K562 (cell line): ENCODE measurements around the gene BRD4. TPM values are rescaled to one million over a fixed set of nuclear protein-coding genes. Genes with fewer than 3 reads are reported as not detected.

Experiments used
- ATAC-seq: fragments of 200-7000 bp; cut with Tn5 transposase; 3 replicates; pipeline ENCODE4 v1.9.1; 2020; ENCODE audit warnings: moderate library complexity
- BruUV-seq: library from RNA; stranded (reverse); fragments of 400-500 nt; replicated peaks from 2 replicates; lab custom pipeline; 2021; lab: Mats Ljungman, UMichigan
- CTCF ChIA-PET: fragments of 300-600 bp; formaldehyde crosslinking; extraction: SDS; loops from one replicate; lab custom pipeline; 2021; ENCODE audit warnings: low intra/inter-chr PET ratio; lab: Yijun Ruan, JAX
- POLR2A ChIA-PET: fragments of 300-600, 350-650 bp; sonication (Branson Sonifier 250); formaldehyde crosslinking; extraction: SDS; loops from one replicate; lab custom pipeline; 2021; ENCODE audit warnings: antibody characterized with exemption, inconsistent platforms; lab: Yijun Ruan, JAX
- DNase-seq, 4 experiments: peaks; one replicate each; pipeline versions ENCODE4 v3.0.0 to v3.0.0-alpha.2; 2011 to 2018; ENCODE audit warnings: low spot score in 3 of 4, mixed read lengths in 3 of 4; ENCODE audit errors: extremely low read depth in 1 of 4
- FAIRE-seq: peaks from 2 replicates; lab custom pipeline; 2011; peaks lifted over from hg19 to GRCh38; lab: Jason Lieb, UNC
- H2AFZ ChIP-seq: 2 replicates; pipeline ENCODE4 v1.6.0; 2011; ENCODE audit warnings: low read depth, low read length, control low read depth, inconsistent platforms
- H3K27ac ChIP-seq: fragments of 200-600 bp; 3 replicates; pipeline ENCODE4 v1.8.0; 2011; ENCODE audit warnings: low read depth, mild to moderate bottlenecking, control low read depth, inconsistent platforms, low read length, moderate library complexity, mixed read lengths; ENCODE audit errors: extremely low read depth
- H3K27me3 ChIP-seq, 2 experiments: fragments of 300-600 bp in 1 of 2; 2 replicates in 1 of 2; 3 replicates in 1 of 2; pipeline versions ENCODE4 v1.6.0 to v1.8.0; 2011; ENCODE audit warnings: inconsistent platforms in 2 of 2, low read length in 2 of 2, mild to moderate bottlenecking in 1 of 2, mixed read lengths in 1 of 2, moderate library complexity in 1 of 2; ENCODE audit not compliant: control insufficient read depth in 2 of 2, insufficient read depth in 2 of 2
- H3K36me3 ChIP-seq: fragments of 300-600 bp; 3 replicates; pipeline ENCODE4 v1.8.0; 2011; ENCODE audit warnings: mild to moderate bottlenecking, low read length, inconsistent platforms; ENCODE audit not compliant: control insufficient read depth, insufficient read depth
- H3K4me1 ChIP-seq, 2 experiments: fragments of 200-600 bp in 1 of 2; replicated peaks in 1 of 2; 2 replicates in 1 of 2; 3 replicates in 1 of 2; pipeline versions ENCODE4 v1.5.1 to v1.8.0; 2011; ENCODE audit warnings: inconsistent platforms in 2 of 2, low read length in 2 of 2, mild to moderate bottlenecking in 1 of 2, mixed read lengths in 1 of 2, moderate library complexity in 1 of 2; ENCODE audit not compliant: control insufficient read depth in 2 of 2, insufficient read depth in 2 of 2
- H3K4me2 ChIP-seq: 2 replicates; pipeline ENCODE4 v1.6.1; 2011; ENCODE audit warnings: low read length, control low read depth, inconsistent platforms, mixed read lengths; ENCODE audit not compliant: insufficient read depth
- H3K4me3 ChIP-seq: fragments of 200-600 bp; sonication (generic), shearing (Covaris generic); 2 replicates; pipeline ENCODE4 v1.5.1; 2016; ENCODE audit warnings: control low read depth, inconsistent platforms
- H3K79me2 ChIP-seq: fragments of 200-600 bp; 3 replicates; pipeline ENCODE4 v1.8.0; 2011; ENCODE audit warnings: low read length, inconsistent platforms; ENCODE audit not compliant: control insufficient read depth, insufficient read depth
- H3K9ac ChIP-seq, 2 experiments: 2 replicates each; pipeline versions ENCODE4 v1.6.0 to v1.6.1; 2011; ENCODE audit warnings: low read depth in 2 of 2, low read length in 2 of 2, control low read depth in 1 of 2, inconsistent platforms in 1 of 2, mild to moderate bottlenecking in 1 of 2, mixed read lengths in 1 of 2; ENCODE audit not compliant: insufficient read depth in 1 of 2
- H3K9me1 ChIP-seq: one replicate; pipeline ENCODE4 v1.6.0; 2011; ENCODE audit warnings: inconsistent platforms, mild to moderate bottlenecking, low read length, moderate library complexity; ENCODE audit not compliant: control insufficient read depth, insufficient read depth
- H3K9me3 ChIP-seq: replicated peaks from 2 replicates; pipeline ENCODE4 v1.5.1; 2011; ENCODE audit warnings: low read depth, low read length, inconsistent platforms; ENCODE audit not compliant: control insufficient read depth, insufficient read depth
- H4K20me1 ChIP-seq: replicated peaks from 2 replicates; pipeline ENCODE4 v1.6.1; 2011; ENCODE audit warnings: low read length, inconsistent platforms, mixed read lengths; ENCODE audit not compliant: control insufficient read depth, insufficient read depth
- CXXC5 ChIP-seq: fragments of 250-450 bp; sonication (Bioruptor Pico); IDR thresholded peaks from 2 replicates; pipeline ENCODE4 v1.8.0; 2022; ENCODE audit warnings: inconsistent platforms, mild to moderate bottlenecking, moderate library complexity
- E2F4 ChIP-seq: sonication (generic); formaldehyde crosslinking; IDR thresholded peaks from 2 replicates; pipeline ENCODE4 v1.8.0; 2022; ENCODE audit warnings: mild to moderate bottlenecking, low read depth, missing genetic modification reagents
- FOXA1 ChIP-seq: fragments of 450-650 bp; IDR thresholded peaks from 2 replicates; pipeline ENCODE4 v1.6.1; 2016; ENCODE audit warnings: mild to moderate bottlenecking, borderline replicate concordance
- HOXB6 ChIP-seq: fragments of 250-450 bp; sonication (Bioruptor Pico); IDR thresholded peaks from 2 replicates; pipeline ENCODE4 v1.5.1; 2022; ENCODE audit warnings: mild to moderate bottlenecking, borderline replicate concordance
- MAFK ChIP-seq: IDR thresholded peaks from 2 replicates; pipeline ENCODE4 v1.6.1; 2011; ENCODE audit warnings: low read length, improper control_type of control experiment
- MEF2D ChIP-seq: conservative IDR thresholded peaks from 2 replicates; pipeline ENCODE4 v1.6.1; 2016; ENCODE audit warnings: low read depth, missing genetic modification characterization, missing compliant biosample characterization
- NFE2L1 ChIP-seq: fragments of 450-650 bp; IDR thresholded peaks from 2 replicates; pipeline ENCODE4 v1.6.1; 2016; ENCODE audit warnings: missing genetic modification characterization, low read depth, mild to moderate bottlenecking, missing compliant biosample characterization, moderate library complexity, borderline replicate concordance
- NRF1 ChIP-seq, 2 experiments: fragments of 450-650 bp; IDR thresholded peaks in 1 of 2; conservative IDR thresholded peaks in 1 of 2; 2 replicates each; pipeline ENCODE4 v1.6.1; 2014; ENCODE audit warnings: mild to moderate bottlenecking in 2 of 2
- POLR3A ChIP-seq: IDR thresholded peaks from 2 replicates; pipeline ENCODE4 v1.6.1; 2011; ENCODE audit warnings: borderline replicate concordance, mild to moderate bottlenecking, moderate library complexity; ENCODE audit not compliant: insufficient read length, insufficient read depth; ENCODE audit errors: extremely low read depth
- PRMT5 ChIP-seq: sonication (generic); formaldehyde crosslinking; IDR thresholded peaks from 2 replicates; pipeline ENCODE4 v1.5.0; 2020; ENCODE audit warnings: missing genetic modification reagents
- RBM15 ChIP-seq: fragments of 200-400 bp; formaldehyde crosslinking; IDR thresholded peaks from 2 replicates; pipeline ENCODE4 v1.6.1; 2018; ENCODE audit warnings: mild to moderate bottlenecking, low read length, moderate library complexity; ENCODE audit not compliant: insufficient read depth
- RNF219 ChIP-seq: fragments of 250-450 bp; sonication (Bioruptor Pico); IDR thresholded peaks from 2 replicates; pipeline ENCODE4 v1.5.0; 2022; ENCODE audit warnings: mild to moderate bottlenecking
- THRAP3 ChIP-seq: fragments of 450-650 bp; IDR thresholded peaks from 2 replicates; pipeline ENCODE4 v1.6.1; 2016; ENCODE audit warnings: mild to moderate bottlenecking, inconsistent platforms, borderline replicate concordance
- ZNF589 ChIP-seq: fragments of 200-800 bp; sonication (Bioruptor generic); IDR thresholded peaks from 2 replicates; pipeline ENCODE4 v1.6.1; 2016; ENCODE audit warnings: low read depth, missing genetic modification characterization, missing compliant biosample characterization
- WGBS: fragments of 100-300 bp; shearing (Covaris generic); methylation state at CpG from one replicate; pipeline ENCODE4 v1.1.6; 2016; ENCODE audit warnings: low coverage, mixed read lengths; ENCODE audit not compliant: insufficient coverage; ENCODE audit errors: missing lambda C conversion rate; 5-methylcytosine and 5-hydroxymethylcytosine counted together
- in situ Hi-C: fragments of 300-500 bp; cut with MboI; formaldehyde crosslinking; loops from 4 replicates; pipeline ENCODE4 v1.15.0; 2018; ENCODE audit warnings: inconsistent platforms, mixed read lengths
- intact Hi-C: fragments of 100-400 bp; cut with micrococcal nuclease; formaldehyde crosslinking; loops from 2 replicates; pipeline ENCODE4 v1.14.2; 2022
- polyA plus RNA-seq, 8 experiments: library from polyadenylated mRNA; depleted of rRNA in 4 of 8; stranded (reverse) in 5 of 8; unstranded in 3 of 8; fragments of >200 nt; fragmentation: Nextera tagmentation in 2 of 8; fragmentation: Illumina TruSeq in 1 of 8; extraction: Ambion mirVana in 2 of 8; extraction: Trizol in 1 of 8; gene quantifications; 2 replicates each; pipeline versions ENCODE4 v1.2.1 to v1.2.3, GENCODE V29; 2011 to 2014; ENCODE audit warnings: inconsistent platforms in 1 of 8, missing spikeins in 1 of 8
- total RNA-seq, 7 experiments: library from RNA; depleted of rRNA in 6 of 7; stranded (reverse); fragments of >200 nt in 6 of 7; fragmentation: Illumina TruSeq in 2 of 7; extraction: Trizol in 2 of 7; gene quantifications; 2 replicates each; pipeline versions ENCODE4 v1.2.1 to v1.2.3, GENCODE V29; 2011 to 2021; ENCODE audit warnings: low replicate concordance in 1 of 7

The BRD4 gene
- total and polyA plus RNA-seq, 9 of the 15 experiments (the other 6 are each of a cell fraction or from before 2014, with no cell fraction given) = 1.8 to 105 (median 15.6) TPM

- Histone ChIP-seq H3K4me3 (no peak overlapping the region), H3K4me2 (no peak overlapping the region), H3K9me1 (no peaks in the 10 kb centered on the region), H3K79me2 (peaks cover 98% of the 10 kb centered on the region), H3K27me3 (no peaks in the 10 kb centered on the region), H3K27ac (peak overlapping the region; percentile 61; the same call in 1 of the 3 replicates), H3K9ac (peak overlapping the region in 1 of 2 experiments; percentile 25; a peak in 1 of 4 replicates), H3K36me3 (peaks cover 19% of the 10 kb centered on the region; the same call in 2 of the 3 replicates), H3K9me3 (no peaks in the 10 kb centered on the region), H4K20me1 (peaks cover 57% of the 10 kb centered on the region; the same call in 1 of the 2 replicates), H2AFZ (no peak overlapping the region), H3K4me1 (peaks cover 2 to 56% of the 10 kb centered on the region in 2 experiments; a peak in 3 of 5 replicates)
- POLR2A ChIA-PET = interaction anchor here (0.7 to 1.9 kb wide), 5 partner anchors 9 to 121 kb away, joined by 3 to 7 read pairs (median 4); no protein-coding TSS in a partner anchor
- in situ Hi-C loops (no loop called here), intact Hi-C loops (no loop called here)
- WGBS = 42% methylated on average over 6 of the region's 6 CpGs
- no peak for DNase-seq
- no TSS peak for BruUV-seq
- no peak for FAIRE-seq
- CTCF ChIA-PET = no interaction called here
- ATAC-seq = peak; percentile 70
- TF ChIP-seq MAFK = no peak
- TF ChIP-seq THRAP3 = no peak
- TF ChIP-seq NRF1 (conservative IDR thresholded peaks at IDR 0.05 in 1 of 2, IDR thresholded peaks at IDR 0.05 in 1 of 2) = no peak
- no peak for TF ChIP-seq E2F4
- no peak for TF ChIP-seq NFE2L1 (tag)
- peak; percentile 50 for TF ChIP-seq CXXC5 (CRISPR knock-in tag)
- TF ChIP-seq POLR3A = no peak
- no peak for TF ChIP-seq RNF219 (CRISPR knock-in tag)
- TF ChIP-seq RBM15 = no peak
- no peak for TF ChIP-seq HOXB6 (CRISPR knock-in tag)
- TF ChIP-seq FOXA1 = no peak
- no peak; the same call in 1 of the 2 replicates for TF ChIP-seq ZNF589 (CRISPR knock-in tag)
- TF ChIP-seq PRMT5 (CRISPR knock-in tag) = no peak
- TF ChIP-seq MEF2D (tag) = no peak
Observed at GRCh38 chr19:15300533-15301197, 31.7 kb downstream of the BRD4 start.
